Stomach (tissue), 9 donors: ENCODE results near the gene ADAM21. TPM values are rescaled to one million over a fixed set of nuclear protein-coding genes. Genes with fewer than 3 reads are reported as not detected.
"Not testable (repeated sequence)": the region's sequence is repeated elsewhere in the genome, so short reads cannot be mapped to it uniquely, and the experiment has no call there.

Experiments used
- DNase-seq, 2 donors: peaks; one replicate each; pipeline versions ENCODE4 v3.0.0 to v3.0.0-alpha.2; 2013 to 2019
- H3K27ac ChIP-seq, 5 donors: fragments of 200-600 bp in 4 of 5; sonication (generic) in 4 of 5; one replicate each; pipeline ENCODE4 v1.5.1; 2013 to 2019; ENCODE audit warnings: mild to moderate bottlenecking in 1 of 5, moderate library complexity in 1 of 5
- H3K27me3 ChIP-seq, 3 donors: fragments of 200-600 bp; sonication (generic); one replicate each; pipeline ENCODE4 v1.5.1; 2017 to 2019; ENCODE audit warnings: mixed run types in 1 of 3
- H3K36me3 ChIP-seq, 4 donors: fragments of 200-600 bp; sonication (generic); 1 replicate in 3 of 4; 2 replicates in 1 of 4; pipeline ENCODE4 v1.5.1; 2016 to 2019
- H3K4me1 ChIP-seq, 4 donors: fragments of 200-600 bp; sonication (generic); one replicate each; pipeline ENCODE4 v1.5.1; 2016 to 2019
- H3K4me3 ChIP-seq, 4 donors: fragments of 200-600 bp; sonication (generic) in 3 of 4; one replicate each; pipeline ENCODE4 v1.5.1; 2016 to 2019; ENCODE audit warnings: mild to moderate bottlenecking in 1 of 4
- H3K9me3 ChIP-seq, 4 donors: fragments of 200-600 bp; sonication (generic); one replicate each; pipeline ENCODE4 v1.5.1; 2016 to 2019
- CTCF ChIP-seq, 7 experiments: fragments of 450-650 bp in 4 of 7; fragments of 200-600 bp in 3 of 7; sonication (generic) in 3 of 7; IDR thresholded peaks; one replicate each; pipeline ENCODE4 v1.5.1; 2016 to 2019; ENCODE audit warnings: antibody characterized with exemption in 7 of 7, control low read depth in 2 of 7, mild to moderate bottlenecking in 1 of 7
- EP300 ChIP-seq: sonication (generic); formaldehyde crosslinking; IDR thresholded peaks from one replicate; pipeline ENCODE4 v1.6.1; 2017; ENCODE audit warnings: antibody characterized with exemption
- POLR2A ChIP-seq, 4 donors: fragments of 450-650 bp; IDR thresholded peaks; one replicate each; pipeline ENCODE4 v1.6.1; 2016; ENCODE audit warnings: antibody characterized with exemption in 4 of 4, control low read depth in 2 of 4, mild to moderate bottlenecking in 1 of 4, moderate library complexity in 1 of 4
- POLR2AphosphoS5 ChIP-seq, 3 donors: sonication (generic); formaldehyde crosslinking; IDR thresholded peaks; one replicate each; pipeline ENCODE4 v1.6.1; 2016; ENCODE audit warnings: antibody characterized with exemption in 3 of 3
- WGBS, 5 donors: extraction: QIAGEN DNeasy Blood & Tissue Kit in 3 of 5; methylation state at CpG; one replicate each; pipeline versions ENCODE4 v1.1.5 to v1.1.7; 2013 to 2018; 5-methylcytosine and 5-hydroxymethylcytosine counted together
- intact Hi-C: fragments of 100-400 bp; cut with DNase I; formaldehyde crosslinking; loops from one replicate; pipeline ENCODE4 v1.15.1; 2023; ENCODE audit warnings: low total_unique reads
- polyA plus RNA-seq, 3 donors: library from polyadenylated mRNA; stranded (reverse); fragments of 200-250 nt; gene quantifications; one replicate each; pipeline ENCODE4 v1.2.3, GENCODE V29; 2013
- total RNA-seq, 5 donors: library from RNA; depleted of rRNA; stranded (reverse); fragments of >200 nt; gene quantifications; one replicate each; pipeline versions ENCODE4 v1.1.0 to v1.2.3, GENCODE V29; 2014 to 2016
- donor health status: healthy with polysubstance abuse.
- donor health status: Bipolar disorder and iron deficiency.
- donor health status: healthy.

ADAM21 gene
- total and polyA plus RNA-seq, 8 donors: not detected

- H3K4me1 ChIP-seq: no peaks in the 10 kb centered on the region
- no peaks in the 10 kb centered on the region for H3K9me3 ChIP-seq
Observed at GRCh38 chr14:70468731-70469130, 16.8 kb downstream of the ADAM21 start.

GRCh38 chr14:70470863-70471563 lies 19.0 kb downstream of the ADAM21 start:
- H3K4me3 ChIP-seq, H3K36me3 ChIP-seq, DNase-seq, H3K27me3 ChIP-seq, H3K4me1 ChIP-seq, H3K27ac ChIP-seq, H3K9me3 ChIP-seq, intact Hi-C loops: not testable (repeated sequence)
- WGBS, 5 donors: 77 to 92% (median 90%) methylated on average over 4 to 8 of the region's 8 CpGs

More at GRCh38 chr14:70468731-70469130, 16.8 kb downstream of the ADAM21 start:
- no peak for TF ChIP-seq CTCF (IDR thresholded peaks at IDR 0.05)
- TF ChIP-seq POLR2A (IDR thresholded peaks at IDR 0.05): no peak
- no peak for TF ChIP-seq EP300
- no peak for TF ChIP-seq POLR2AphosphoS5 (IDR thresholded peaks at IDR 0.05)
- Histone ChIP-seq H3K27ac (no peak overlapping the region), H3K27me3 (no peaks in the 10 kb centered on the region), H3K36me3 (peaks cover 0 to 7% (median 2%) of the 10 kb centered on the region in 4 donors), H3K4me3 (no peak overlapping the region)
- DNase-seq: no peak
- 84 to 92% (median 89%) methylated on average over 3 of the region's 3 CpGs for WGBS, 5 donors
- intact Hi-C loops: no loop called here

- Histone ChIP-seq H3K27me3 (no peaks in the 10 kb centered on the region), H3K4me3 (no peak overlapping the region), H3K36me3 (peaks cover 0 to 7% (median 2%) of the 10 kb centered on the region in 4 donors), H3K9me3 (peaks cover 0 to 9% (median 0%) of the 10 kb centered on the region in 4 donors), H3K4me1 (no peaks in the 10 kb centered on the region), H3K27ac (no peak overlapping the region)
- intact Hi-C loops: no loop called here
- 79 to 89% (median 88%) methylated on average over 4 of the region's 4 CpGs for WGBS, 5 donors
- no peak for DNase-seq
- TF ChIP-seq EP300: no peak
- no peak for TF ChIP-seq POLR2A (IDR thresholded peaks at IDR 0.05)
- TF ChIP-seq POLR2AphosphoS5 (IDR thresholded peaks at IDR 0.05): no peak
- no peak for TF ChIP-seq CTCF (IDR thresholded peaks at IDR 0.05)
Observed at GRCh38 chr14:70472253-70473159, 20.5 kb downstream of the ADAM21 start.

GRCh38 chr14:70473825-70474224 lies 21.9 kb downstream of the ADAM21 start:
- H3K27me3 ChIP-seq: no peaks in the 10 kb centered on the region
- 70 to 81% (median 80%) methylated on average over 2 of the region's 2 CpGs for WGBS, 5 donors
- H3K9me3 ChIP-seq: peaks cover 0 to 11% (median 0%) of the 10 kb centered on the region in 4 donors
- peaks cover 0 to 7% (median 2%) of the 10 kb centered on the region in 4 donors for H3K36me3 ChIP-seq
- DNase-seq: no peak
- TF ChIP-seq CTCF (IDR thresholded peaks at IDR 0.05) (no peak), EP300 (no peak), POLR2AphosphoS5 (IDR thresholded peaks at IDR 0.05) (no peak), POLR2A (IDR thresholded peaks at IDR 0.05) (no peak)
- H3K4me1 ChIP-seq: no peaks in the 10 kb centered on the region
- intact Hi-C loops: no loop called here
- H3K27ac ChIP-seq: no peak overlapping the region
- H3K4me3 ChIP-seq: no peak overlapping the region

GRCh38 chr14:70475459-70475858 lies 23.5 kb downstream of the ADAM21 start:
- peaks cover 0 to 11% (median 0%) of the 10 kb centered on the region in 4 donors for H3K9me3 ChIP-seq
- H3K4me1 ChIP-seq, H3K27me3 ChIP-seq, intact Hi-C loops, H3K36me3 ChIP-seq, H3K4me3 ChIP-seq, DNase-seq, H3K27ac ChIP-seq: not testable (repeated sequence)
- 79 to 100% (median 83%) methylated on average over 6 to 13 of the region's 13 CpGs for WGBS, 5 donors

GRCh38 chr14:70477356-70478105 lies 25.6 kb downstream of the ADAM21 start:
- peaks cover 0 to 11% (median 0%) of the 10 kb centered on the region in 4 donors for H3K9me3 ChIP-seq
- WGBS, 5 donors: 94 to 97% (median 95%) methylated on average over 13 to 57 of the region's 57 CpGs

More at GRCh38 chr14:70477356-70478105, 25.6 kb downstream of the ADAM21 start:
- H3K36me3 ChIP-seq, H3K27me3 ChIP-seq, DNase-seq, H3K4me1 ChIP-seq, H3K27ac ChIP-seq, H3K4me3 ChIP-seq, intact Hi-C loops: not testable (repeated sequence)
